IPS-NIHi7 (cell line): Measurements from ENCODE around the gene SPAG9.

Experiments
- DNase-seq: peaks from one replicate; pipeline ENCODE4 v3.0.0; 2012; ENCODE audit warnings: mixed read lengths; ENCODE audit errors: extremely low spot score

The SPAG9 gene

GRCh38 chr17:51045621-51046020 lies 75.0 kb downstream of the SPAG9 start:
- peak; percentile 20 for DNase-seq

- DNase-seq = no peak
These were observed 75.7 kb downstream of the SPAG9 start for GRCh38 chr17:51044976-51045375.

GRCh38 chr17:51036084-51036483 lies 84.6 kb downstream of the SPAG9 start:
- no peak for DNase-seq

DNA sequence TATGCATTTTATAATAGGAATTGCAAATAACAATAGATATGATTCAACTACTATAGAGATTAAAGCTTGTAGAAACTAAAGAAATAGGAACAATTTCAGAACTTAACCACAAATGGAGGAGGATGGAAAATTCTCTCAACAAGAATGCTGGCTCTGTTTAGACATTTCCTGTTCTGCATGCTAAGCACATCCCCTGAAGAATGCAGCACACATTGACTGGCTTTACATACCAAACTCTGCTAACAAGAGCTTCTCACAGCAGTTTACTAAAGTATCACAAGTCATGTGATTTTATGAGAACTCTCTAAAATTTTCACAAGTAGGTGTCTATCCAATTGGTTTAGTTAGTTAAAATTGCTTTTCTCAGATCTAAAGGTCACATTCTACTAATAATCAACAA lies 85.2 kb downstream of the SPAG9 start:
- DNase-seq = no peak

DNA sequence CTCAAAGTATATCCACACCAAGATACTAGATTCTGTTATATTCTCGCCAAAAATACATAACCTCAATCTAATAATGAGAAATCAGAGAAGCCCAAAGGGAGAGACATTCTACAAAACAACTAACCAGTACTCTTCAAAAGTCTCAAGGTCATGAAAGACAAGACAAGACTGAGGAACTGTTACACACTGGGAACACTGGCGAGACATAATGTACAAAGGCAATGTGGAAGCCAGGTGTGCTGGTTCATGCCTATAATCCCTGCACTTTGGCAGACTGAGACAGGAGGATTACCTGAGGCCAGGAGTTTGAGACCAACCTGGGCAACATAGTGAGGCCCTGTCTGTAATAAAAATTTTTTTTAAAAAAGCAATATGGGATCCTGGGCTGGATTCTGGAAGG lies 85.9 kb downstream of the SPAG9 start:
- DNase-seq = no peak

- no peak for DNase-seq
These were observed 87.8 kb downstream of the SPAG9 start for GRCh38 chr17:51032850-51033249.

- no peak for DNase-seq
These were observed 90.9 kb downstream of the SPAG9 start for GRCh38 chr17:51029568-51030463.

DNA sequence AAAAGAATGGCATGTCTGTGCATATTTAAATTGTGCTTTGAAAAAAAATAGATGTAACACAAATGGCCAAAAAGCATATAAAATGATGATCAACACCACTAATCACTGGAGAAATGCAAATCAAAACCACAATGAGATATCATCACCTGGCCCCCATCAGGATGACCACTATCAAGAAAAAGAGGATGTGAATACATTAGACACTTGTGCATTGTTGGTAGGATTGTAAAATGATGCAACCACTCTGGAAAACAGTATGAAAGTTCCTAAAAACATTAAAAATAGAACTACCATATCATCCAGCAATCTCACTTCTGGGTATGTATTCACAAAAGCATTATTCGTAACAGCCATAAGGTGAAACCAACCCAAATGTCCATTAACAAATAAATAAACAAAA lies 91.5 kb downstream of the SPAG9 start:
- DNase-seq = no peak

DNA sequence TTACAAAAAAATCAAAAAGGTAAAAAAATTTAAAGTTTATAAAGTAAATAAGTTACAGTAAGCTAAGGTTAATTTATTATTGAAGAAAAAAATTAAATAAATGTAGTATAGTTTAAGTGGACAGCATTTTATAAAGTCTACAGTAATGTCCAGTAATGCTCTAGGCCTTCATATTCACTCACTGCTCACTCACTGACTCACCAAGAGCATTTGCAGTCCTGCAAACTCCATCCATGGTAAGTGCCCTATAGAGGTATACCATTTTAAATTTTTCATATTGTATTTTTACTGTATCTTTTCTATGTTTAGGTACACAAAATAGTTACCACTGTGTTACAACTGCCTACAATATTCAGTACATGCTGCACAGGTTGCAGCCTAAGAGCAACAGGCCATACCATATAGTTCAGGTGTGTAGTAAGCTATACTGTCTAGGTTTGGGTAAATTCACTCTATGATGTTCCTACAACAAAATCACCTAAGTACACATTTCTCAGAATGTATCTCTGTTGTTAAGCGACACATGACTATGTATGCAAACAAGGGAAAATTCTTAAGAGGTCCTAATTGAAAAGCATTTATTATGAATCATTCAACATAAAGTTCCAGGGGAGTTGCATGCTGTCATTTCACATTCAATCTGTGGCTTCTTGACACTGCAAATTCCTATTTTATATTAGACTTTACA lies 92.3 kb downstream of the SPAG9 start:
- no peak for DNase-seq

GRCh38 chr17:51018541-51018940 lies 102.1 kb downstream of the SPAG9 start:
- no peak for DNase-seq

GRCh38 chr17:51017270-51017669 lies 103.4 kb downstream of the SPAG9 start:
- DNase-seq = no peak

DNA sequence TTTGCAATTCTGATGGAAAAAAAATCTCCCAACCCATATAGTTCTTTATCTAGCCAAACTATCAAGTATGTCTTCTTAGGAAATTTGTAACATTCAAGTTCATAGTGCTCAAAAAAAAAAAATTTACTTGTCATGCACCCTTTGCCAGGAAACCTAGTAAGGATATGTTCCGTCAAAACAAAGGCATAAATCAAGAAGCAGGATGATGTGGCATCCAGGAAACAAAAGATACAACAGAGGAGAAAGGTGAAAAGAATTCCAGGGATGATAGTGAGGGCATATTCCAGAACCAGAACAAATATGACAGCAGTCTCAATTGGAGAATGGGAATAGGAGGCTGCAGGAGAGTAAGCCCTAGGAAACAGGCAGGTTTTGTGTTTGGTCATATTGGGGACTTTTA lies 104.6 kb downstream of the SPAG9 start:
- DNase-seq = no peak

DNA sequence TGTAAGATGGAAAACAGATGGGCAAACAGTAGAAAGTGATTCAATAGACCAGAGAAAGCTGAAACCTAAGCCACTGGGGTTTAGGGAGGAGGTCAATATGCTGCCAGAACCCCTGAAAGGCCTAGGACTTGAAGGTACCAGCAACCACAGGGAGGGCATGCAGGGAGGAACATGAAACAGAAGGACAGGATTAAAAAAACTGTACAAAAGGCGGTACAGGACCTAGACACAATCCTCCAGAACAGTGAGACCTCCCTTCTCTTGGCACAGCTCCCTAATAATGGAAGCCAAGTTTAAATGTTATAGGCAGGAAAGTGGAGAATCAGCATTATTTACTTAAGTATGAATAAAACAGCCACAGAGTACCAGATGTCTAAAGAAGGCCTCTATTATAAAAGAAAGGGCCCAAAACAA lies 105.5 kb downstream of the SPAG9 start:
- no peak for DNase-seq

GRCh38 chr17:51014129-51014528 lies 106.5 kb downstream of the SPAG9 start:
- no peak for DNase-seq

DNA sequence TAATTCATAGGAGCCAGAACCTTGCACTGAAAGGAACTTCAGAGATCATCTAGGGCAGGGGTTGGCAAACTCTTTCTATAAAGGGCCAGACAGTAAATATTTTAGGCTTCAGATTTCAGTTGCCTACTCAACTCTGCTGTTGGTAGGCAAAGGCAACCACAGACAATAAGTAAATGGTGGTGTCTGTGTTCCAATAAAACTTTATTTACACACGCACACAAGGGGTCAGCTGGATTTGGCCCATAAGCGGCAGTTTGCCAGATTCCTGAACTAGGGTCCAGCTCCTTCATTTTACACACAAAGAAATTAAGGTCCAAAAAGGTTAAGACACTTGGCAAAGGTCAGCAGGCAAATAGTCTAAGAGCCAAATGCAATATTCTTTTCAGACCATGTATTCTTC lies 107.3 kb downstream of the SPAG9 start:
- no peak for DNase-seq

GRCh38 chr17:51012538-51012937 lies 108.1 kb downstream of the SPAG9 start:
- no peak for DNase-seq

DNA sequence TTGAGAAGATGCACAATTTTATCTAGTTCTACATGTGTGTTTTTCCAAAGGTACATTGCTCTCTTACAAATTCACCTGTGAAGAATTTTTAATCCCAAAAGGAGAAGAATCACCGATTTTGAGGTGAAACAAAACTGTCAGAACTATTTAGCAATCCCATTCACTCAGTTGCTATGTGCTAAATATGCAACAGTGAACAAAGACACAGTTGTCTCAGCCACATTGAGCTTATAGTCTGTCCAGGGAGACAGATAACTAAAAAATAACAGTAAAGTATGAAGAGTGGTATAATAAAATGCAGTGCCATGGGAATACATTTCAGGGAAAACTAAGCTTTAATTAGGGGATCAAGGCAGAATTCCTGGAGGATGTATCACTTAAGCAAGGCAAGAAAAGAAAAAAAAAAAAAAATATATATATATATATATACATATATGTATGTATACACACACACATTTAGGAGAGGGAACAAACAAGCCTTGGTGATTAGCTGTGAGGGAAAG lies 110.4 kb downstream of the SPAG9 start:
- no peak for DNase-seq

GRCh38 chr17:51006601-51007000 lies 114.1 kb downstream of the SPAG9 start:
- DNase-seq = no peak

- no peak for DNase-seq
These were observed 114.9 kb downstream of the SPAG9 start for GRCh38 chr17:51005768-51006167.

GRCh38 chr17:51004249-51004648 lies 116.4 kb downstream of the SPAG9 start:
- DNase-seq = no peak

GRCh38 chr17:51000835-51001638 lies 119.6 kb downstream of the SPAG9 start:
- DNase-seq = peak; percentile 60

GRCh38 chr17:50995668-50996067 lies 125.0 kb downstream of the SPAG9 start:
- no peak for DNase-seq
